OCI-LY3 (cell line): ENCODE measurements around the gene PTPRN2.
"Not testable (repeated sequence)": the region's sequence is repeated elsewhere in the genome, so short reads cannot be mapped to it uniquely, and the experiment has no call there.

ENCODE experiments used
- H2AFZ ChIP-seq: fragments of 200-600, 300-600 bp; shearing (Covaris generic); 2 replicates; pipeline ENCODE4 v1.6.0; 2014; ENCODE audit warnings: antibody characterized with exemption, low read depth, low read length
- H3K27ac ChIP-seq: fragments of 200-600, 300-600 bp; sonication (generic); 2 replicates; pipeline ENCODE4 v1.5.1; 2014; ENCODE audit warnings: mild to moderate bottlenecking, low read length, moderate library complexity, mixed read lengths
- H3K27me3 ChIP-seq: fragments of 200-600, 300-600 bp; sonication (generic); 2 replicates; pipeline ENCODE4 v1.6.1; 2014; ENCODE audit warnings: low read depth, low read length, mixed read lengths
- H3K36me3 ChIP-seq: fragments of 200-600, 300-600 bp; sonication (generic); replicated peaks from 2 replicates; pipeline ENCODE3; 2014; ENCODE audit warnings: low read depth, low read length, mixed read lengths
- H3K4me1 ChIP-seq: fragments of 300-600, 200-600 bp; sonication (generic); 2 replicates; pipeline ENCODE4 v1.6.1; 2014; ENCODE audit warnings: low read length, mixed read lengths
- H3K4me2 ChIP-seq: fragments of 200-600, 300-600 bp; sonication (generic); 2 replicates; pipeline ENCODE4 v1.6.1; 2014; ENCODE audit warnings: low read length, mixed read lengths
- H3K4me3 ChIP-seq: fragments of 300-600, 200-600 bp; sonication (generic); 2 replicates; pipeline ENCODE4 v1.5.1; 2014; ENCODE audit warnings: antibody characterized with exemption, mild to moderate bottlenecking, low read length, moderate library complexity
- H3K79me2 ChIP-seq: fragments of 300-600, 200-600 bp; shearing (Covaris generic); 2 replicates; pipeline ENCODE4 v1.6.1; 2014; ENCODE audit warnings: mild to moderate bottlenecking, low read length, mixed read lengths
- H3K9ac ChIP-seq: fragments of 300-600, 200-600 bp; shearing (Covaris generic); 2 replicates; pipeline ENCODE4 v1.6.0; 2014; ENCODE audit warnings: mild to moderate bottlenecking, low read length, moderate library complexity
- H3K9me3 ChIP-seq: fragments of 200-600, 300-600 bp; shearing (Covaris generic); 2 replicates; pipeline ENCODE4 v1.6.1; 2014; ENCODE audit warnings: low read length, mixed read lengths; ENCODE audit not compliant: insufficient read depth
- H4K20me1 ChIP-seq: fragments of 200-600, 300-600 bp; sonication (generic); 2 replicates; pipeline ENCODE4 v1.6.1; 2016; ENCODE audit warnings: low read length, mixed read lengths; ENCODE audit not compliant: insufficient read depth
- CTCF ChIP-seq: fragments of 200-600, 300-600 bp; sonication (generic); IDR thresholded peaks from 2 replicates; pipeline ENCODE4 v1.5.1; 2014; ENCODE audit warnings: antibody characterized with exemption, low read length, low read depth
- EZH2phosphoT487 ChIP-seq: fragments of 200-600 bp; shearing (Covaris generic); IDR thresholded peaks from 2 replicates; pipeline ENCODE4 v1.6.1; 2018; ENCODE audit warnings: antibody characterized with exemption, mixed run types, low read depth

The PTPRN2 gene

GRCh38 chr7:157730614-157731013, 857.0 kb downstream of the PTPRN2 start:
- no peaks in the 10 kb centered on the region for H3K27me3 ChIP-seq
- no peak overlapping the region for H2AFZ ChIP-seq
- no peaks in the 10 kb centered on the region for H3K36me3 ChIP-seq
- H3K27ac ChIP-seq: no peak overlapping the region
- H4K20me1 ChIP-seq: no peaks in the 10 kb centered on the region
- H3K79me2 ChIP-seq: no peaks in the 10 kb centered on the region
- no peaks in the 10 kb centered on the region for H3K4me1 ChIP-seq
- no peaks in the 10 kb centered on the region; the same call in 1 of the 2 replicates for H3K9me3 ChIP-seq
- H3K4me3 ChIP-seq: no peak overlapping the region
- H3K4me2 ChIP-seq: no peak overlapping the region
- H3K9ac ChIP-seq: no peak overlapping the region
- TF ChIP-seq EZH2phosphoT487: no peak
- no peak for TF ChIP-seq CTCF

GRCh38 chr7:157729566-157729965, 858.1 kb downstream of the PTPRN2 start:
- H3K9me3 ChIP-seq: no peaks in the 10 kb centered on the region; the same call in 1 of the 2 replicates
- H3K27me3 ChIP-seq: no peaks in the 10 kb centered on the region
- H3K4me2 ChIP-seq: no peak overlapping the region
- no peaks in the 10 kb centered on the region for H3K79me2 ChIP-seq
- H2AFZ ChIP-seq: no peak overlapping the region
- H3K36me3 ChIP-seq: no peaks in the 10 kb centered on the region
- H3K27ac ChIP-seq: no peak overlapping the region
- no peak for TF ChIP-seq EZH2phosphoT487
- TF ChIP-seq CTCF: no peak
- no peak overlapping the region for H3K4me3 ChIP-seq
- H3K9ac ChIP-seq: no peak overlapping the region
- no peaks in the 10 kb centered on the region for H4K20me1 ChIP-seq
- H3K4me1 ChIP-seq: no peaks in the 10 kb centered on the region

- Histone ChIP-seq H3K4me3 (no peak overlapping the region), H3K27me3 (no peaks in the 10 kb centered on the region), H3K4me1 (no peaks in the 10 kb centered on the region), H3K9ac (no peak overlapping the region), H3K79me2 (no peaks in the 10 kb centered on the region), H3K4me2 (no peak overlapping the region), H3K36me3 (no peaks in the 10 kb centered on the region), H4K20me1 (no peaks in the 10 kb centered on the region), H3K27ac (no peak overlapping the region), H3K9me3 (no peaks in the 10 kb centered on the region), H2AFZ (no peak overlapping the region)
- no peak for TF ChIP-seq EZH2phosphoT487
- no peak for TF ChIP-seq CTCF
Observed at GRCh38 chr7:157727964-157728615, 859.5 kb downstream of the PTPRN2 start.

GRCh38 chr7:157726764-157727163, 860.9 kb downstream of the PTPRN2 start:
- Histone ChIP-seq H3K79me2 (no peaks in the 10 kb centered on the region), H2AFZ (no peak overlapping the region), H3K36me3 (no peaks in the 10 kb centered on the region), H3K9me3 (no peaks in the 10 kb centered on the region), H3K4me1 (no peaks in the 10 kb centered on the region), H3K4me3 (no peak overlapping the region), H3K9ac (no peak overlapping the region), H3K4me2 (no peak overlapping the region), H3K27ac (no peak overlapping the region), H3K27me3 (no peaks in the 10 kb centered on the region), H4K20me1 (no peaks in the 10 kb centered on the region)
- TF ChIP-seq EZH2phosphoT487 (no peak), CTCF (no peak)

- not testable (repeated sequence) for H3K9ac ChIP-seq, H3K27ac ChIP-seq, H3K4me2 ChIP-seq, H3K36me3 ChIP-seq, H2AFZ ChIP-seq, H4K20me1 ChIP-seq, H3K9me3 ChIP-seq, H3K27me3 ChIP-seq, H3K4me1 ChIP-seq, H3K4me3 ChIP-seq, H3K79me2 ChIP-seq
Observed at GRCh38 chr7:157725312-157725711, 862.3 kb downstream of the PTPRN2 start.
